NCI-H146 treated with DMSO at 0.1 percent for 48 hours (cell line): ENCODE data around the gene DNHD1.
"Not testable (repeated sequence)": the region's sequence is repeated elsewhere in the genome, so short reads cannot be mapped to it uniquely, and the experiment has no call there.

Source experiments
- DNase-seq: peaks from one replicate; lab custom pipeline; 2025; ENCODE audit not compliant: unreplicated experiment; lab: John Stamatoyannopoulos, UW

The DNHD1 gene

GRCh38 chr11:6481012-6481923, 15.8 kb upstream of the DNHD1 start, which contains the start of the genes ARFIP2 and TIMM10B:
TSS of gene ARFIP2 (minus strand) at chr11:6481331. CDS start at chr11:6480421, 910 bp downstream.
TSS of gene TIMM10B (plus strand) at chr11:6481501. CDS start at chr11:6481517, 16 bp downstream.
- DNase-seq, result peak; percentile 90

GRCh38 chr11:6481924-6482275, 15.2 kb upstream of the DNHD1 start:
- DNase-seq, result no peak

- DNase-seq, result no peak
Measured at GRCh38 chr11:6482441-6482840, 14.6 kb upstream of the DNHD1 start.

- DNase-seq, result no peak
Measured at GRCh38 chr11:6483015-6483414, 14.1 kb upstream of the DNHD1 start.

GRCh38 chr11:6485661-6486060, 11.4 kb upstream of the DNHD1 start:
- DNase-seq, result no peak

GRCh38 chr11:6486256-6486655, 10.8 kb upstream of the DNHD1 start:
- no peak for DNase-seq

GRCh38 chr11:6486938-6487337, 10.1 kb upstream of the DNHD1 start:
- no peak for DNase-seq

GRCh38 chr11:6488342-6488741, 8.7 kb upstream of the DNHD1 start:
- no peak for DNase-seq

GRCh38 chr11:6488821-6489220, 8.3 kb upstream of the DNHD1 start:
- no peak for DNase-seq

- DNase-seq, result peak; percentile 75
Measured at GRCh38 chr11:6489306-6489705, 7.8 kb upstream of the DNHD1 start.

- no peak for DNase-seq
Measured at GRCh38 chr11:6498121-6498520, 1.0 kb downstream of the DNHD1 start.

GRCh38 chr11:6498544-6498943, 1.5 kb downstream of the DNHD1 start:
- DNase-seq, result no peak

GRCh38 chr11:6502382-6502781, 5.3 kb downstream of the DNHD1 start:
- DNase-seq, result no peak

GRCh38 chr11:6504166-6504565, 7.1 kb downstream of the DNHD1 start:
- DNase-seq, result no peak

- DNase-seq, result peak; percentile 69
Measured at GRCh38 chr11:6505577-6506240, 8.6 kb downstream of the DNHD1 start.

GRCh38 chr11:6516865-6517264, 19.8 kb downstream of the DNHD1 start:
- no peak for DNase-seq

GRCh38 chr11:6520265-6520664, 23.2 kb downstream of the DNHD1 start:
- no peak for DNase-seq

GRCh38 chr11:6521946-6522345, 24.9 kb downstream of the DNHD1 start:
- DNase-seq, result not testable (repeated sequence)

GRCh38 chr11:6523253-6523652, 26.2 kb downstream of the DNHD1 start:
- DNase-seq, result no peak

- DNase-seq, result no peak
Measured at GRCh38 chr11:6526411-6527135, 29.5 kb downstream of the DNHD1 start.

GRCh38 chr11:6529266-6529665, 32.2 kb downstream of the DNHD1 start:
- no peak for DNase-seq

- no peak for DNase-seq
Measured at GRCh38 chr11:6530848-6531247, 33.8 kb downstream of the DNHD1 start.
